ENCODE results near the gene PARD3. TPM values are rescaled to one million over a fixed set of nuclear protein-coding genes. Genes with fewer than 3 reads are reported as not detected.

The PARD3 gene
- total RNA-seq, 2 donors from 2014 or later: 36.1 to 48.5 TPM

DNA sequence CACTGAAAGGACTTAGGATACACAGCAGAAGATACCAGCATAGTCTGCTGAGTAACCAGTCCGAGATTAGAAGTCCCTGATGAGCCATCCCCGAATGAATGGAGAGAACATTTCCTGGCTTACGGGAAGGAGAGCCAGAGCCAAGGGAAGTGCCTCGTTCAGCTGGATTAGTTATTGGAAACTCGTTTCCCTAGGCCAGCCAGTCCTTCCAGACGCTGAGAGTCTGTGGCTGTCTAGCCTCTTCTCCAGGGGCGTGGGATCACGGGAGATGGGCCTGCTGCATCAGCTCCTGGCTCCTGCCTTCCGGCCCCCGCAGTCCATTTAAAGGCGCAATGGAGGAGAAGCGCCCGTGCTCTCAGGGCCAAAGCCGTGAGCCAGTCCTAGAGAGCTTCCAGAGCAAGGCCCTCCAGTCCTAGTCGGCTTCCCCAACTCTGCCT is 712.8 kb downstream of the PARD3 start:
- Histone ChIP-seq H3K4me3 (no peak overlapping the region), H3K27ac (no peak overlapping the region), H3K36me3 (replicated peaks in 1 of 2; ENCODE audit: insufficient read depth in 1 of 2, low read depth in 2 of 2) (no peaks in the 10 kb centered on the region), H3K9me3 (peaks cover 0 to 6% (median 0%) of the 10 kb centered on the region in 3 donors), H3K4me1 (no peaks in the 10 kb centered on the region), H3K27me3 (no peaks in the 10 kb centered on the region)
- no peak for TF ChIP-seq POLR2A (IDR thresholded peaks at IDR 0.05)
- TF ChIP-seq, protein P1, sequence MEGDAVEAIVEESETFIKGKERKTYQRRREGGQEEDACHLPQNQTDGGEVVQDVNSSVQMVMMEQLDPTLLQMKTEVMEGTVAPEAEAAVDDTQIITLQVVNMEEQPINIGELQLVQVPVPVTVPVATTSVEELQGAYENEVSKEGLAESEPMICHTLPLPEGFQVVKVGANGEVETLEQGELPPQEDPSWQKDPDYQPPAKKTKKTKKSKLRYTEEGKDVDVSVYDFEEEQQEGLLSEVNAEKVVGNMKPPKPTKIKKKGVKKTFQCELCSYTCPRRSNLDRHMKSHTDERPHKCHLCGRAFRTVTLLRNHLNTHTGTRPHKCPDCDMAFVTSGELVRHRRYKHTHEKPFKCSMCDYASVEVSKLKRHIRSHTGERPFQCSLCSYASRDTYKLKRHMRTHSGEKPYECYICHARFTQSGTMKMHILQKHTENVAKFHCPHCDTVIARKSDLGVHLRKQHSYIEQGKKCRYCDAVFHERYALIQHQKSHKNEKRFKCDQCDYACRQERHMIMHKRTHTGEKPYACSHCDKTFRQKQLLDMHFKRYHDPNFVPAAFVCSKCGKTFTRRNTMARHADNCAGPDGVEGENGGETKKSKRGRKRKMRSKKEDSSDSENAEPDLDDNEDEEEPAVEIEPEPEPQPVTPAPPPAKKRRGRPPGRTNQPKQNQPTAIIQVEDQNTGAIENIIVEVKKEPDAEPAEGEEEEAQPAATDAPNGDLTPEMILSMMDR (IDR thresholded peaks at IDR 0.05): no peak
- ATAC-seq (peak; percentile 50), DNase-seq (peak in 3 of 4 donors; percentile 34 to 61 (median 34))
- intact Hi-C loops (cut with DNase I): no loop called here
- 74 to 85% methylated on average over 14 to 15 of the region's 15 CpGs for WGBS, 2 donors

DNA sequence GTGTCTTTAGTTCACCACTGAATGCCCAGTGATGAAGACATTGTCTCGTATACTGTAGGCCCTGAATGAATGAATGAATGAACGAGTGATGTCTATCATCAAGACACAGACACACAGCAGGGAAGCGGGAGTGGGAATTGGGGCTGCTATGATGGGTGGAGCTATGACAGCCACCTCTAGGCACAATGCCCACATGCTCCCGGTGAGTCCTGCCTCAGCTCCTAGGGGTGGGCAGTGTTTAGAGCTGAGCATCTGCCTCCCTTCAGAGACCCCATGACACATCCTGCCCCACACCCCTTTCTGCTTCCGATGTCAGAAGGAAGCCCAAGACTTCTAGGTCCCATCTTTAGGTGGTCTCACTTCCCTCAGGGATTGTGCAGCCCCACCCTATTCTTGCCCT is 714.1 kb downstream of the PARD3 start:
- no peak for TF ChIP-seq POLR2A (IDR thresholded peaks at IDR 0.05)
- TF ChIP-seq, protein P1 (IDR thresholded peaks at IDR 0.05): no peak
- DNase-seq: no peak
- ATAC-seq: no peak
- peaks cover 0 to 6% (median 0%) of the 10 kb centered on the region in 3 donors for H3K9me3 ChIP-seq
- intact Hi-C loops (cut with DNase I): no loop called here
- 79 to 100% methylated on average over 3 to 5 of the region's 5 CpGs for WGBS, 2 donors
- no peak overlapping the region for H3K4me3 ChIP-seq
- no peaks in the 10 kb centered on the region for H3K4me1 ChIP-seq
- H3K36me3 ChIP-seq (replicated peaks in 1 of 2; ENCODE audit: insufficient read depth in 1 of 2, low read depth in 2 of 2): no peaks in the 10 kb centered on the region
- H3K27me3 ChIP-seq: no peaks in the 10 kb centered on the region
- no peak overlapping the region for H3K27ac ChIP-seq

DNA sequence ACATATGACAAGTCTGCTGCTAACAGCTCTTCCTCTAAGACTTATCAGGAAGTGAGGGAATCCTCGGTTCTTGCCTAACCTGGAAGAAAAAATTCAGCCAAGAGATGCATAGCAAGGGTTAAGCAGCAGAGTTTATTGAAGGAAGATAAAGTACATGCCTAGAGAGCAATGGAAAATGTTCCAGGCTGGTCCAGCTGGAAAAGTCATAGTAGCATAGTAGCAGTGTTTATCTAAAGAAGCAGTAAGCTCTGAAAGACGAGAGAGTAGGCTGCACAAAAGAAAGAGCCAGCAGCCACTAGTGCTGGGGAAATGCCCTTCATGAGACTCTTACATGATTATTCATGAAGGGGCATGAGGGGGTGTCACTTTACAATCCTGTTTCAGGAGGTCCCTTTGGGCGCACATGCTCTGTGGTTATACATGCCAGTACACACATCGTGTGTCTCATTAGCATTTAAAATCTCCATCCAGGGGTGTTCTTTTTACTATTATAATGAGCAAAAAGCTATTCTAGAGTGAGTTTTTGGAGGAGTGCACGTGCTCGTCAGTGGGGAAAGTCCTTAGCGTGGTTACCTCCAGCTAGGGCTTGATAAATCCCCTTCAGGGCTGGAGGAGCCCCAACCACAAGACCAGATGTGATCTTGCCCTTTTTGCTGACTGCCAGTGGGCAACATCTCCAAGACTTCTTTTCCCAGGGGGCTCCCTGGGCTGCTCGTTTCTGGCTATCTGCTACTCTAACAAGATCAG is 716.1 kb downstream of the PARD3 start:
- ATAC-seq: no peak
- no peaks in the 10 kb centered on the region for H3K4me1 ChIP-seq
- no peak for TF ChIP-seq POLR2A (IDR thresholded peaks at IDR 0.05)
- TF ChIP-seq, protein P1 (IDR thresholded peaks at IDR 0.05): no peak
- H3K36me3 ChIP-seq (replicated peaks in 1 of 2; ENCODE audit: insufficient read depth in 1 of 2, low read depth in 2 of 2): no peaks in the 10 kb centered on the region
- no peak for DNase-seq
- peaks cover 0 to 6% (median 0%) of the 10 kb centered on the region in 3 donors for H3K9me3 ChIP-seq
- intact Hi-C loops (cut with DNase I): no loop called here
- H3K27me3 ChIP-seq: no peaks in the 10 kb centered on the region
- WGBS, 2 donors: 77 to 79% methylated on average over 8 of the region's 8 CpGs
- no peak overlapping the region for H3K27ac ChIP-seq
- no peak overlapping the region for H3K4me3 ChIP-seq

DNA sequence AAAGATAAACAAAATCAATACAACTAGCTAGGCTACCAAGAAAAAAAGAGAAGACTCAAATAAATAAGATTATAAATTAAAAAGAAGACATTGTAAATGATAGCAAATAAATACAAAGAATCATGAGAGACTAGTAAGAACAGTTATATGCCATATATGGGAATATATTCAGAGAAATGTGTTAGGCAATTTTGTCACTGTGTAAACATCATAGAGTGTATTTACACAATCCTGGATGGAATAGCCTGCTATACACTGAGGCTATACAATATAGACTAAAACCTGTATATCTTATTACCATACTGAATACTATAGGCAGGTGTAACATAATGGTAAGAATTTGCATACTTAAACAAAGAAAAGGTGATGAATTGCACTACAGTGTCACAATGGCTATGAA is 717.4 kb downstream of the PARD3 start:
- Histone ChIP-seq H3K9me3 (peaks cover 0 to 6% (median 0%) of the 10 kb centered on the region in 3 donors), H3K27ac (no peak overlapping the region), H3K27me3 (no peaks in the 10 kb centered on the region), H3K4me3 (no peak overlapping the region), H3K36me3 (replicated peaks in 1 of 2; ENCODE audit: insufficient read depth in 1 of 2, low read depth in 2 of 2) (no peaks in the 10 kb centered on the region), H3K4me1 (no peaks in the 10 kb centered on the region)
- DNase-seq (no peak), ATAC-seq (no peak)
- intact Hi-C loops (cut with DNase I): no loop called here
- TF ChIP-seq, protein P1 (IDR thresholded peaks at IDR 0.05): no peak
- no peak for TF ChIP-seq POLR2A (IDR thresholded peaks at IDR 0.05)

DNA sequence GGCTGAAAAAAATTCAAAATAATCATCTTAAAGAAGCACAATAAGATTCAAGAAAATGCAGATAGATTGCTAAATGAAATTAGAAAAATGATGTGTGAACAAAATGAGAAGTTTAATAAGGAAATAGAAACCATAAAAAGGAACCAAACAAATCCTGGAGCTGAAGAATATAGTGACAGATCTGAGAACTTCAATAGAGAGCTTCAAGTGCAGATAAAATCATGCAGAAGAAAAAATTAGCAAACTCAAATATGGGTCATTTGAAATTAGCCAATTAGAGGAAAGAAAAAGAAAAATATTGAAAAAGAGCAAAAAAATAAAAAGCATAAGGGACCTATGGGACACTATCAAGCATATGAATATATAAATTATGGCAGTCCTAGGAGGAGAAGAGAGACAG is 720.1 kb downstream of the PARD3 start:
- Histone ChIP-seq H3K27me3 (no peaks in the 10 kb centered on the region), H3K27ac (no peak overlapping the region), H3K36me3 (replicated peaks in 1 of 2; ENCODE audit: insufficient read depth in 1 of 2, low read depth in 2 of 2) (no peaks in the 10 kb centered on the region), H3K9me3 (peaks cover 0 to 6% (median 0%) of the 10 kb centered on the region in 3 donors), H3K4me3 (no peak overlapping the region), H3K4me1 (no peaks in the 10 kb centered on the region)
- DNase-seq: no peak
- TF ChIP-seq, protein P1 (IDR thresholded peaks at IDR 0.05): no peak
- TF ChIP-seq POLR2A (IDR thresholded peaks at IDR 0.05): no peak
- no peak for ATAC-seq
- intact Hi-C loops (cut with DNase I): no loop called here
